ENCODE data around the gene ARRDC1. TPM values are rescaled to one million over a fixed set of nuclear protein-coding genes. Genes with fewer than 3 reads are reported as not detected.

The ARRDC1 gene
- total RNA-seq, 4 donors from 2014 or later, result 23.6 to 41.7 (median 33.7) TPM

GRCh38 chr9:137618105-137619067, 12.9 kb downstream of the ARRDC1 start, which contains the start of gene EHMT1:
TSS of gene EHMT1 (plus strand) at chr9:137619005. CDS start at chr9:137619029, 24 bp downstream.
- TF ChIP-seq, protein P1, sequence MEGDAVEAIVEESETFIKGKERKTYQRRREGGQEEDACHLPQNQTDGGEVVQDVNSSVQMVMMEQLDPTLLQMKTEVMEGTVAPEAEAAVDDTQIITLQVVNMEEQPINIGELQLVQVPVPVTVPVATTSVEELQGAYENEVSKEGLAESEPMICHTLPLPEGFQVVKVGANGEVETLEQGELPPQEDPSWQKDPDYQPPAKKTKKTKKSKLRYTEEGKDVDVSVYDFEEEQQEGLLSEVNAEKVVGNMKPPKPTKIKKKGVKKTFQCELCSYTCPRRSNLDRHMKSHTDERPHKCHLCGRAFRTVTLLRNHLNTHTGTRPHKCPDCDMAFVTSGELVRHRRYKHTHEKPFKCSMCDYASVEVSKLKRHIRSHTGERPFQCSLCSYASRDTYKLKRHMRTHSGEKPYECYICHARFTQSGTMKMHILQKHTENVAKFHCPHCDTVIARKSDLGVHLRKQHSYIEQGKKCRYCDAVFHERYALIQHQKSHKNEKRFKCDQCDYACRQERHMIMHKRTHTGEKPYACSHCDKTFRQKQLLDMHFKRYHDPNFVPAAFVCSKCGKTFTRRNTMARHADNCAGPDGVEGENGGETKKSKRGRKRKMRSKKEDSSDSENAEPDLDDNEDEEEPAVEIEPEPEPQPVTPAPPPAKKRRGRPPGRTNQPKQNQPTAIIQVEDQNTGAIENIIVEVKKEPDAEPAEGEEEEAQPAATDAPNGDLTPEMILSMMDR (IDR thresholded peaks at IDR 0.05; ENCODE audit: low read depth), result no peak

DNA sequence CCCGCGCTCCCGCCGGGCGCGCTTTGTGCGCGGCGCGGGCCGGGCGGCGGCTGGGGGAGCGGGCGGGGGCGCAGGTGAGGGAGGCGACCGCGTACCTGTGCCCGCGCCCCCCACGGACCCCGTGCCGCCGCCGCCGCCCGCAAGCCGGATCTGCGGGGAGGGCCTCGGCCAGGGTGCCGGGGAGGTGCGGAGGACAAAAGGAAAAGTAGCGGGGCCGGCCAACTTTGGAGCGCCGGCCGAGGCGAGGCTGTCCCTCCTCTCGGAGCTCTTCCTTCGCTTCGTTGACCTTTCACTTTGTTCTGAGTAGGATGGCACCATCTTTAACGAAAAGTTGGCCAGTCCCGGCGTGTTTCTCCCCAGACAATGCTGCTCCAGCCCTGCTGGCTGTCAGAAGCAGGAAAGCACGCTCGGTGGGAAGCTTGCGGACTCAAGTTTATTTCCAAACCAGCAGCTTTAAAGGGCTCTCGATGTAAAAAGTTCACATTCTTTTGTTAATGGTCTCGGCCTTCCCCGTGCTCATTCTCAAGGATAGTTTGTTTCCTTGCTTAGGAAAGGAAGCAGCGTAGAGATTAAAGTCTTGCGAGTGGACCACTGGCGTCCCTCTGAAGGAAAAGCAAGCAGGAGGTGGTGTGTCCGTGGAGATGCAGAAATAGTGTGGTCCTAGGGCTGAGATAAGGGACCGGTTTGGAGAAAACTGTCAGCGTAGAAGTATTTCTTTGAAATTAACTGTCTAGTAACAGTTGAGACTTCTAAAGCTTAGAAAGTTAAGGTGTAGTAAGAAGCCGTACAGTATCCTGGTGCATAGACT, 14.0 kb downstream of the ARRDC1 start:
- TF ChIP-seq, protein P1 (IDR thresholded peaks at IDR 0.05; ENCODE audit: low read depth), result no peak

- TF ChIP-seq, protein P1 (IDR thresholded peaks at IDR 0.05; ENCODE audit: low read depth), result no peak
These were observed 14.5 kb downstream of the ARRDC1 start for GRCh38 chr9:137620048-137620405.

GRCh38 chr9:137620581-137620980, 15.1 kb downstream of the ARRDC1 start:
- TF ChIP-seq, protein P1 (IDR thresholded peaks at IDR 0.05; ENCODE audit: low read depth), result no peak

- TF ChIP-seq, protein P1 (IDR thresholded peaks at IDR 0.05; ENCODE audit: low read depth), result no peak
These were observed 15.8 kb downstream of the ARRDC1 start for GRCh38 chr9:137621131-137621757.

DNA sequence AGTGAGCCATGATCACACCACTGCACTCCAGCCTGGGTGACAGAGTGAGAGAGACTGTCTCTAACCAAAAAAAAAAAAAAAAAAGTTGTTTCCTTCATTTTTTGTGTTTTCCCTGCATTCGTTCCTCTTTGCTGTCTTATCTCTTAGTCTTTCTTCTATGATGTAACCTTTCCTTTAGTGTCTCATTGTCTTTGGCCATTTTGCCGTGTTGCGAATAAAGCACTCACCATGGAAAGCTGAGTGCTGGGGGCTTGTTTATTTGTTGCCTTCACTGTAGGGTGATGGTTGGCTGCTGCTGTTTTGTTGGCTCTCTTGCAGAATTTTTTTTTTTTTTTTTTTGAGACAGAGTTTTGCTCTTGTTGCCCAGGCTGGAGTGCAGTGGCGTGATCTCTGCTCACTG, 21.0 kb downstream of the ARRDC1 start:
- TF ChIP-seq, protein P1 (IDR thresholded peaks at IDR 0.05; ENCODE audit: low read depth), result no peak
